ENCODE measurements around the gene NTHL1. TPM values are rescaled to one million over a fixed set of nuclear protein-coding genes. Genes with fewer than 3 reads are reported as not detected.

Gene NTHL1
- total and polyA plus RNA-seq, 2 of the 8 experiments (the other 6 are each of a cell fraction or from before 2014, with no cell fraction given), result 70.9 to 150 TPM

- TF ChIP-seq TAF7 (optimal IDR thresholded peaks at IDR 0.05; ENCODE audit: borderline replicate concordance, low read depth, low read length), result no peak
These were observed 26.4 kb upstream of the NTHL1 start (continued) for GRCh38 chr16:2074071-2074470.

All from H1 (cell line).